CD4-positive, alpha-beta memory T cell (primary cell): ENCODE results near the gene PERM1. TPM values are rescaled to one million over a fixed set of nuclear protein-coding genes. Genes with fewer than 3 reads are reported as not detected.

Experiments
- CTCF ChIA-PET: fragments of 350-600 bp; sonication (Branson Sonifier 250); formaldehyde crosslinking; loops from one replicate; lab custom pipeline; 2021; ENCODE audit warnings: inconsistent platforms; ENCODE audit not compliant: partially characterized antibody; lab: Charles Lee
- POLR2A ChIA-PET: fragments of 350-600 bp; sonication (Branson Sonifier 250); formaldehyde crosslinking; loops from one replicate; lab custom pipeline; 2021; ENCODE audit not compliant: partially characterized antibody; lab: Charles Lee
- DNase-seq, 5 donors: peaks; one replicate each; pipeline versions ENCODE4 v3.0.0 to v3.0.0-alpha.2; 2020 to 2022; ENCODE audit warnings: mixed read lengths in 1 of 5
- H3K27ac ChIP-seq: one replicate; pipeline ENCODE4 v1.7.0; 2013; ENCODE audit warnings: low read depth, low read length
- H3K27me3 ChIP-seq: 2 replicates; pipeline ENCODE4 v1.7.0; 2013; ENCODE audit warnings: mild to moderate bottlenecking, low read length, moderate library complexity; ENCODE audit not compliant: insufficient read depth
- H3K36me3 ChIP-seq: 2 replicates; pipeline ENCODE4 v1.7.0; 2013; ENCODE audit warnings: mild to moderate bottlenecking, low read length, moderate library complexity; ENCODE audit not compliant: insufficient read depth
- H3K4me1 ChIP-seq: 2 replicates; pipeline ENCODE4 v1.7.0; 2013; ENCODE audit warnings: mild to moderate bottlenecking, low read length, moderate library complexity; ENCODE audit not compliant: insufficient read depth
- H3K4me3 ChIP-seq, 2 donors: one replicate each; pipeline ENCODE4 v1.7.0; 2013; ENCODE audit warnings: low read length in 2 of 2, mild to moderate bottlenecking in 1 of 2
- H3K9me3 ChIP-seq, 2 donors: one replicate each; pipeline ENCODE4 v1.7.0; 2013; ENCODE audit warnings: low read length in 2 of 2, control low read depth in 1 of 2; ENCODE audit not compliant: control insufficient read depth in 1 of 2
- H3K27ac Mint-ChIP-seq, 7 donors: one replicate each; pipeline ENCODE4 v1.8.0; 2020 to 2021; ENCODE audit warnings: mixed read lengths in 7 of 7, mild to moderate bottlenecking in 6 of 7, inconsistent platforms in 3 of 7, moderate library complexity in 3 of 7
- H3K27me3 Mint-ChIP-seq, 2 donors: one replicate each; pipeline ENCODE4 v1.8.0; 2020 to 2021; ENCODE audit warnings: mixed read lengths in 2 of 2
- H3K36me3 Mint-ChIP-seq, 2 donors: one replicate each; pipeline ENCODE4 v1.8.0; 2020 to 2021; ENCODE audit warnings: mixed read lengths in 2 of 2, inconsistent platforms in 1 of 2, mild to moderate bottlenecking in 1 of 2
- H3K4me1 Mint-ChIP-seq, 4 donors: one replicate each; pipeline ENCODE4 v1.8.0; 2020 to 2021; ENCODE audit warnings: mixed read lengths in 4 of 4, mild to moderate bottlenecking in 1 of 4
- H3K4me3 Mint-ChIP-seq, 8 donors: one replicate each; pipeline ENCODE4 v1.8.0; 2020 to 2021; ENCODE audit warnings: mixed read lengths in 8 of 8, mild to moderate bottlenecking in 7 of 8, moderate library complexity in 6 of 8, inconsistent platforms in 3 of 8
- H3K9me3 Mint-ChIP-seq, 8 donors: one replicate each; pipeline ENCODE4 v1.8.0; 2020 to 2021; ENCODE audit warnings: mixed read lengths in 8 of 8, mild to moderate bottlenecking in 5 of 8, inconsistent platforms in 3 of 8, moderate library complexity in 1 of 8
- intact Hi-C: fragments of 100-400 bp; cut with micrococcal nuclease; formaldehyde crosslinking; loops from one replicate; pipeline ENCODE4 v1.15.1; 2023
- polyA plus RNA-seq, 2 donors: library from polyadenylated mRNA; unstranded; fragments of 300-500 nt; fragmentation: Illumina TruSeq; gene quantifications; one replicate each; pipeline ENCODE4 v1.2.3, GENCODE V29; 2021
- total RNA-seq, 2 experiments: library from RNA; stranded (reverse); gene quantifications; one replicate each; pipeline ENCODE4 v1.2.3, GENCODE V29; 2021

The PERM1 gene
- total and polyA plus RNA-seq, 4 experiments from 2014 or later, result 0.16 TPM; not detected in 3

GRCh38 chr1:944341-945325 is 37.3 kb downstream of the PERM1 start:
- Histone ChIP-seq H3K27me3 (peaks cover 7% of the 10 kb centered on the region), H3K4me1 (peaks cover 19% of the 10 kb centered on the region), H3K36me3 (peaks cover 28% of the 10 kb centered on the region), H3K27ac (no peak overlapping the region), H3K9me3 (no peaks in the 10 kb centered on the region), H3K4me3 (no peak overlapping the region)
- Mint-ChIP-seq H3K4me3 (peak overlapping the region in 2 of 8 donors; percentile 23 to 78), H3K4me1 (peaks cover 2 to 14% (median 8%) of the 10 kb centered on the region in 4 donors), H3K36me3 (peaks cover 26 to 30% of the 10 kb centered on the region in 2 donors), H3K27me3 (peaks cover 3 to 6% of the 10 kb centered on the region in 2 donors), H3K9me3 (no peaks in the 10 kb centered on the region), H3K27ac (no peak overlapping the region)
- ChIA-PET CTCF (no interaction called here), POLR2A (no interaction called here)
- intact Hi-C loops, result no loop called here
- DNase-seq, result no peak

DNA sequence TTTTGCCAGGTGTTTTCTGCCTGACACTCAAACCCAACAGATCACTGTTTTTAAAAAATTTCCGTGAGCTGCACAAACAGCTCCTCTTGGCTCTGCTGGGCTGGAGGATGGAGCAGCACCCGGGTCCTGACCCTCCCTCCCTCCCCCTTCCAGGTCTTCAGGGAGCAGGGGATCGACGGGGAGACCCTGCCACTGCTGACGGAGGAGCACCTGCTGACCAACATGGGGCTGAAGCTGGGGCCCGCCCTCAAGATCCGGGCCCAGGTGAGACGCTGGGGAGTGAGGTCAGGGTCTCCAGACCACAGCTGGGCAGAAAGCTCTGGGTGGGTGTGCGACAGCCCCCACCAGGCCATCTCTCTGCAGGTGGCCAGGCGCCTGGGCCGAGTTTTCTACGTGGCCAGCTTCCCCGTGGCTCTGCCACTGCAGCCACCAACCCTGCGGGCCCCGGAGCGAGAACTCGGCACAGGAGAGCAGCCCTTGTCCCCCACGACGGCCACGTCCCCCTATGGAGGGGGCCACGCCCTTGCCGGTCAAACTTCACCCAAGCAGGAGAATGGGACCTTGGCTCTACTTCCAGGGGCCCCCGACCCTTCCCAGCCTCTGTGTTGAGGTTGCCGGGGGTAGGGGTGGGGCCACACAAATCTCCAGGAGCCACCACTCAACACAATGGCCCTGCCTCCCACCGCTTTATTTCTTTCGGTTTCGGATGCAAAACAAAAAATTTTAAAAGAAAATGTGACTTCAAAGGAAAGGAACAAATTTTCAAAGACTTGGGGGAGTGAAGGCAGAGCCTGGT is 38.1 kb downstream of the PERM1 start:
- no peaks in the 10 kb centered on the region for H3K9me3 ChIP-seq
- Mint-ChIP-seq H3K36me3 (peaks cover 19 to 23% of the 10 kb centered on the region in 2 donors), H3K9me3 (no peaks in the 10 kb centered on the region), H3K4me3 (peak overlapping the region in 1 of 8 donors; percentile 10), H3K27me3 (peaks cover 6 to 10% of the 10 kb centered on the region in 2 donors), H3K27ac (no peak overlapping the region), H3K4me1 (peaks cover 2 to 14% (median 8%) of the 10 kb centered on the region in 4 donors)
- no peak for DNase-seq
- peaks cover 19% of the 10 kb centered on the region for H3K4me1 ChIP-seq
- ChIA-PET CTCF (no interaction called here), POLR2A (no interaction called here)
- intact Hi-C loops, result no loop called here
- H3K27ac ChIP-seq, result no peak overlapping the region
- H3K27me3 ChIP-seq, result peaks cover 7% of the 10 kb centered on the region
- H3K4me3 ChIP-seq, result no peak overlapping the region
- peaks cover 20% of the 10 kb centered on the region for H3K36me3 ChIP-seq

- no peak overlapping the region for H3K4me3 ChIP-seq
- Mint-ChIP-seq H3K4me3 (peak overlapping the region in 1 of 8 donors; percentile 10), H3K9me3 (no peaks in the 10 kb centered on the region), H3K27ac (no peak overlapping the region), H3K36me3 (peaks cover 17 to 22% of the 10 kb centered on the region in 2 donors), H3K27me3 (peaks cover 6 to 10% of the 10 kb centered on the region in 2 donors), H3K4me1 (peaks cover 2 to 14% (median 8%) of the 10 kb centered on the region in 4 donors)
- DNase-seq, result no peak
- ChIA-PET CTCF (interaction anchor here (1.6 kb wide), 1 partner anchor 15 kb away, joined by 3 read pairs; the partner anchor contains the start of gene NOC2L), POLR2A (interaction anchor here (1.1 to 1.3 kb wide), 3 partner anchors 11 to 24 kb away, joined by 4 to 7 read pairs (median 4); no protein-coding TSS in a partner anchor)
- no peak overlapping the region for H3K27ac ChIP-seq
- H3K9me3 ChIP-seq, result no peaks in the 10 kb centered on the region
- intact Hi-C loops, result no loop called here
- H3K4me1 ChIP-seq, result peaks cover 19% of the 10 kb centered on the region
- peaks cover 7% of the 10 kb centered on the region for H3K27me3 ChIP-seq
- H3K36me3 ChIP-seq, result peaks cover 15% of the 10 kb centered on the region
Observed at GRCh38 chr1:942864-943533, 38.9 kb downstream of the PERM1 start.

DNA sequence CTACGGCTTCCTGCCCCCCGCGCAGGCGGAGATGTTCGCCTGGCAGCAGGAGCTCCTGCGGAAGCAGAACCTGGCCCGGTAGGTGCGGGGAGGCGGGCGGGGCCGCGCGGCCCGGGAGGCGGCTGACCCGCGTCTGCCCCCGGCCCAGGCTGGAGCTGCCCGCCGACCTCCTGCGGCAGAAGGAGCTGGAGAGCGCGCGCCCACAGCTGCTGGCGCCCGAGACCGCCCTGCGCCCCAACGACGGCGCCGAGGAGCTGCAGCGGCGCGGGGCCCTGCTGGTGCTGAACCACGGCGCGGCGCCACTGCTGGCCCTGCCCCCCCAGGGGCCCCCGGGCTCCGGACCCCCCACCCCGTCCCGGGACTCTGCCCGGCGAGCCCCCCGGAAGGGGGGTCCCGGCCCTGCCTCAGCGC is 39.5 kb downstream of the PERM1 start:
- DNase-seq, result no peak
- Histone ChIP-seq H3K27ac (no peak overlapping the region), H3K36me3 (peaks cover 10% of the 10 kb centered on the region), H3K4me3 (no peak overlapping the region), H3K9me3 (no peaks in the 10 kb centered on the region), H3K27me3 (peaks cover 7% of the 10 kb centered on the region), H3K4me1 (peaks cover 19% of the 10 kb centered on the region)
- intact Hi-C loops, result no loop called here
- H3K4me3 Mint-ChIP-seq, result no peak overlapping the region
- CTCF ChIA-PET, result interaction anchor here (1.6 kb wide), 1 partner anchor 16 kb away, joined by 3 read pairs; the partner anchor contains the start of gene NOC2L
- peaks cover 2 to 14% (median 8%) of the 10 kb centered on the region in 4 donors for H3K4me1 Mint-ChIP-seq
- no peaks in the 10 kb centered on the region for H3K9me3 Mint-ChIP-seq
- H3K27me3 Mint-ChIP-seq, result peaks cover 6 to 13% of the 10 kb centered on the region in 2 donors
- no peak overlapping the region for H3K27ac Mint-ChIP-seq
- POLR2A ChIA-PET, result interaction anchor here (1.1 to 1.3 kb wide), 3 partner anchors 11 to 25 kb away, joined by 4 to 7 read pairs (median 4); no protein-coding TSS in a partner anchor
- peaks cover 17 to 21% of the 10 kb centered on the region in 2 donors for H3K36me3 Mint-ChIP-seq

- peak overlapping the region in 1 of 2 donors; percentile 19 for H3K4me3 ChIP-seq
- H3K4me3 Mint-ChIP-seq, result peak overlapping the region; percentile 52 to 85 (median 78)
- H3K4me1 Mint-ChIP-seq, result peaks cover 2 to 14% (median 8%) of the 10 kb centered on the region in 4 donors
- peaks cover 7% of the 10 kb centered on the region for H3K27me3 ChIP-seq
- peaks cover 5% of the 10 kb centered on the region for H3K36me3 ChIP-seq
- no peak for DNase-seq
- H3K27ac ChIP-seq, result no peak overlapping the region
- H3K9me3 ChIP-seq, result no peaks in the 10 kb centered on the region
- intact Hi-C loops, result no loop called here
- peaks cover 6 to 13% of the 10 kb centered on the region in 2 donors for H3K27me3 Mint-ChIP-seq
- CTCF ChIA-PET, result interaction anchor here (1.6 kb wide), 1 partner anchor 17 kb away, joined by 3 read pairs; the partner anchor contains the start of gene NOC2L
- peaks cover 11 to 15% of the 10 kb centered on the region in 2 donors for H3K36me3 Mint-ChIP-seq
- POLR2A ChIA-PET, result interaction anchor here (1.1 to 1.7 kb wide), 5 partner anchors 10 to 25 kb away, joined by 3 to 7 read pairs (median 4); partner anchors contain the start of gene NOC2L
- H3K27ac Mint-ChIP-seq, result peak overlapping the region in 1 of 7 donors; percentile 66
- H3K9me3 Mint-ChIP-seq, result no peaks in the 10 kb centered on the region
- peaks cover 19% of the 10 kb centered on the region for H3K4me1 ChIP-seq
Observed at GRCh38 chr1:941588-942383, 40.1 kb downstream of the PERM1 start.
